22Rv1 (cell line): ENCODE results near the gene COPS9.

Experiments used
- ZFX ChIP-seq: fragments of 450-650 bp; IDR thresholded peaks from 2 replicates; pipeline ENCODE4 v1.6.1; 2017; ENCODE audit warnings: antibody characterized with exemption, borderline replicate concordance
- TF ChIP-seq, protein P1 (sequence below): fragments of 450-650 bp; IDR thresholded peaks from 2 replicates; pipeline ENCODE4 v1.5.1; 2017; ENCODE audit warnings: mild to moderate bottlenecking

DNA sequence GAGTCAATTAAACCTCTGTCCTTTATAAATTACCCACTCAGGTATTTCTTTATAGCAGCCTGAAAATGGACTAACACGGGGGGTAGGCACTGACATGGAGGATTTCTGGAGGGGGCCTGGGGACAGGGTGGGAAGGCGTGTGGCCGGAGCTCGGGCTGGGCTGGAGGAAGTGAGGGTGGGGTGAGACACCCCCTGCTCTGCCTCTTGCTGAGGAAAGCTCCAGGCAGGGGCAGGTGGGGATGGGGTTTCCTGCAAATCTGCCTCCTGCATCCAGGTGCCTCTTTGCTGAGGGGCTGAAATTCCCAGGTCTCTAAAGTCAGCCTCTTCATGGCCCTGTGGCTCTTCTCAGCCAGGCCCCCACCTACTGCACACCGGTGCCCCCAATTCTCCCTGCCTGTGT lies 30.1 kb upstream of the COPS9 start:
- TF ChIP-seq, protein P1, sequence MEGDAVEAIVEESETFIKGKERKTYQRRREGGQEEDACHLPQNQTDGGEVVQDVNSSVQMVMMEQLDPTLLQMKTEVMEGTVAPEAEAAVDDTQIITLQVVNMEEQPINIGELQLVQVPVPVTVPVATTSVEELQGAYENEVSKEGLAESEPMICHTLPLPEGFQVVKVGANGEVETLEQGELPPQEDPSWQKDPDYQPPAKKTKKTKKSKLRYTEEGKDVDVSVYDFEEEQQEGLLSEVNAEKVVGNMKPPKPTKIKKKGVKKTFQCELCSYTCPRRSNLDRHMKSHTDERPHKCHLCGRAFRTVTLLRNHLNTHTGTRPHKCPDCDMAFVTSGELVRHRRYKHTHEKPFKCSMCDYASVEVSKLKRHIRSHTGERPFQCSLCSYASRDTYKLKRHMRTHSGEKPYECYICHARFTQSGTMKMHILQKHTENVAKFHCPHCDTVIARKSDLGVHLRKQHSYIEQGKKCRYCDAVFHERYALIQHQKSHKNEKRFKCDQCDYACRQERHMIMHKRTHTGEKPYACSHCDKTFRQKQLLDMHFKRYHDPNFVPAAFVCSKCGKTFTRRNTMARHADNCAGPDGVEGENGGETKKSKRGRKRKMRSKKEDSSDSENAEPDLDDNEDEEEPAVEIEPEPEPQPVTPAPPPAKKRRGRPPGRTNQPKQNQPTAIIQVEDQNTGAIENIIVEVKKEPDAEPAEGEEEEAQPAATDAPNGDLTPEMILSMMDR: no peak
- TF ChIP-seq ZFX: no peak
